Activated T-cell treated with anti-CD3 and anti-CD28 coated beads, Interleukin-2, amount 50 U/mL, for 1 hour (primary cell): Measurements from ENCODE around the gene COL25A1.

ENCODE experiments used
- DNase-seq: peaks from one replicate; pipeline ENCODE4 v3.0.0-alpha.2; 2020

The COL25A1 gene

DNA sequence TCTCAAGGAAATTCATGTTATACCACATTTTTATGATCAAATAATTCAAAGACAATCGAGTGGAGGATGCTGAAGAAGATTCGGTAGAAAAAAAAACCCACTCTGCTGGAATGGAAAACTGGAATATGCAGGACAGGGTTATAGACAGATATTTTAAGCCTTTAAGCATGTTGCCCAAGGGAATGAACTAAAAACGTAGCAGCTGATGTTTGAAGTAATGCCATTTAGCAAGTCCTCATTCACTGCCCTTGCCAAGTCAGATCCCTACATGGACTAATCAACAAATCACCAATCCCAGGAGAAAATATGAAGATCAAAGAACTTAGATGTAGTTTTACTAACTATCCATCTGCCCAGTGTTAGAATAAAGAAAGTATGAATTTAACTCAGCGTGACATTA lies 464.0 kb downstream of the COL25A1 start:
- DNase-seq: no peak

DNA sequence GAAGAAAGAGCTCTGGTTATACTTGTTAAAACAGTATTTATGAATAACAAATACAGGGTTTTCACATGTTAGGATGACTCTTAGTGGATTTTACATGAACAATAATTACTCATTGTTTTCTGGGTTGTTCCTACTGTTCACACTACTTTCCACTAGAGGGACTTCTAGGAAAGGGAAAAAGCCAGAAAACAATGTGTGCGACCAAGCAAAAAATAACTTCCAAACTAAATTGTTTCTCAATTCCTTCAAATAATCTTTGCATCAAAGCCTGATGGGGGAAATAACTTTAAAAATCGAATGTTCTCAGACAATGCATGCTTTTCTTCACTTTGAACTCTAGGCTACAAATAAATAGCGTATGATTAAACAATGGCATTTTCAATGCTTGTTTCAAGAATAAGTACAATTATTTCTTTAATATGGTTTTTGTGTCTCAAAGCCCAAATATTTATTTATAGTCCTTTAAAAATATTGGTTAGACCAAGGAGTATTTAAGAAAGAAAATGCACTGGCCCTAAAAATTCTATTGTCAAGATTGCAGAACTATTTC lies 467.5 kb downstream of the COL25A1 start:
- DNase-seq: no peak

DNA sequence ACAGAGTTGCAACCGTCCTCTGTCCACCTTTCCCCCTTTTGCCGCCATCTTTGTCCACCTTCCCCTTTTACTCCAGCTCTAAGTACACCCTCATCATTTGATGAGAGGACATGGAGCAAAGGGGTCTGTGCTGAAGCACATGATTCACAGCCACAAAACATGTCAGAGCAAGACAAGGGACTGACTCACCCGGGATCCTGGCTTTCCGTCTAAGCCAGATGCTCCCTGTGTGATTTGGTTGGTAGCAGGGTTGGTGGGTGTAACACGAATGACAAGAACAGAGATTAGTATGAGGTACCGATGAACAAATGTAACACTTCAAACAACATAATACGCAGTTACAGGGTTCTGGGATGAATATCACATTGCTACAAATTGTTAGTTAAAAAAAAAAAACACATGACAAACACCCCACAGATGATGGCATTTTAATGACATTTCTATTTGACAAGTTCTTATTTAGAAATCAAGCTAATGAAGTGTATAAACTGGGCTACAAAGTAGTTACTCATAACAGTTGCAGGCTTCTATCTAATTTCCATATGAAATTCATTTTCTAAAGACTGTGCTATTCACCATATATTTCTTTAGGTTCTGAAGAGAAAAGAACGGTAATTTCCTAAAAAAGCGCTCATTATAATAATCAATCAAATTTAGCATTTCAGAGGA lies 468.2 kb downstream of the COL25A1 start:
- DNase-seq: no peak

DNA sequence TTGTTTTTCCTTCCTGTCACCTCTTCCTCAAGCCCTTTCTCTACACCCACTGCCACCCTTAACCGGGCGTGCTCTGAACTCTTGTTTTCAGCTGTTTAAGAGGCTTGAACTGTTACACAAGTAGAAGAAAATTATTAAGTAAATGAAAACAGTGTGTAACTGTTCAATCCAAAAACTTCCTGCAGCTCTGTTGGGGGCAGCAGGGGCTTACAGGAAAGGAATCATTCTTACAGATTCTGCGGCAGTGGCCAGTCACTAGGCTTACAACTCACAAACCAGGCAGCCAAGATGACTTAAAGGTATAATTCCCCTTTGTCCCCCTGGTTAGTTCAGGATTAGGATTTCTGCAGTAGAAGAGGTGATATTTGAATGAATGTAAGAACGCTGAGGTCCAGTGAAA lies 469.4 kb downstream of the COL25A1 start:
- DNase-seq: no peak

DNA sequence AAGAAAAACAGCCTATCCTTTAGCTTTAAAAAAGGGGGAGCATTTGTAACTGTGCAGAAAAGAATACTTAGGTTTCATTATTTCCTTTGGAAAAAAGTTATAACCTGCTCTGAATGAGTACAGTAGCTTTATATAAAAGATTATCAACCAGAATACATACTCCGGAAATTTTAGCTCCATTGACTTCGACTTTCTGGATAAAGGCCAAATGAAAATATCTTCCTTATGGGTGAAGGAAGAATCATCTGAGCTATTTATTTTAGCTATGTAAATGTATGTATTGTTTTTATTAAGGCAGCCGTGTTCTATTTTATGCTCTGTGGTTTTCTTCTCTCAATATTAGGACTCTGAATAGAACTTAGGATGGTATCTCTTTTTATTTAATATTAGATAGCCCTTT lies 470.6 kb downstream of the COL25A1 start:
- DNase-seq: no peak

DNA sequence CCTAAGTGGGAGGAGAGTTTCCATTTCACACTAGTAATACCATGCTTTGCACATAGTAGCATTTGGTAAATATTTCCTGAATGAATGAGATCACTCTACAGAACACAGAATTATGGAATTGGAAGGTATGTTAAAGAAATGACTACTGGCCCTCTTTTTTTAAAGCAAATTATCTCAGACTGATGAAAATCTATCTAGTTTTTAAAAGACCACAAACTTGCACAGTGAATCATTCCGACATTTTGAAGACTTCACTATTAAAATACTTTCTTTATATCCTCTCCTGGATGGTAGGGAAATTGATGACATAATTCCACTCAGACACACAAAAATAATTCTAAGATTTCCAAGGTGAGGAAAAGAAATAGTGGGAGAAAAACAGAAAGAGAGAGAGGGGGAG lies 471.2 kb downstream of the COL25A1 start:
- no peak for DNase-seq

DNA sequence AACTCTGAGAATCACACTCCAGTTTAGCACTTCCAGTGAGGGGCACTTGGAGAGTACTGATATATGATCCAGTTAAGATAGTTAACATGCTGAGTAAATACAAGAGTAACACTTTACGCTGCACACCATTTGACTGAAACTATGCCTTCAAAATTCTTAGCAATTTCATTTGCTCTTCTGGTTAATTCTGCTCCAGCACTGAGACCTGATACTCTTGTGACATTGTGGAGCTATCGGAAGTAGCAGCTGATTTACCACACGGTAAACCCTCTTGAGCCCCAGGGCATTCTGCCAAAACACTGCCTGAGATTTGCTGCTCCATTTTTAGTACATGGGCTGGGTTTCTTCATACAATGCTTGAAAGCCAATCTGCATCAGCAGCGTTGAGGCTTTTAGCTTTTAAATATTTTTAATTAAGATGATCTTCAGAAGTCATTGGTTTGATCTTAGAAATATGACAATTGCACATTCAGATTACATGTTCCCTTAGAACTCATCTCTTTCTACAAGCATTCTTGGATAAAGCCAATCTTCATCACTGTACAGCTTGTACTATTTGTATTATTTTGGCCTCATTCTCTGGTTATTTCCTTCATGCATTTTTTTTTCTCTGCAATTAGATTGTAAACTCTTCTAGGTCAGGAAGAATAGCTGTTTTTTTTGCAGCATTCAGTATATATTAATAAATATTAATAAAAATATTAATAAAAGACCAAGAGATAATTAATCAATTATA lies 471.8 kb downstream of the COL25A1 start:
- no peak for DNase-seq

DNA sequence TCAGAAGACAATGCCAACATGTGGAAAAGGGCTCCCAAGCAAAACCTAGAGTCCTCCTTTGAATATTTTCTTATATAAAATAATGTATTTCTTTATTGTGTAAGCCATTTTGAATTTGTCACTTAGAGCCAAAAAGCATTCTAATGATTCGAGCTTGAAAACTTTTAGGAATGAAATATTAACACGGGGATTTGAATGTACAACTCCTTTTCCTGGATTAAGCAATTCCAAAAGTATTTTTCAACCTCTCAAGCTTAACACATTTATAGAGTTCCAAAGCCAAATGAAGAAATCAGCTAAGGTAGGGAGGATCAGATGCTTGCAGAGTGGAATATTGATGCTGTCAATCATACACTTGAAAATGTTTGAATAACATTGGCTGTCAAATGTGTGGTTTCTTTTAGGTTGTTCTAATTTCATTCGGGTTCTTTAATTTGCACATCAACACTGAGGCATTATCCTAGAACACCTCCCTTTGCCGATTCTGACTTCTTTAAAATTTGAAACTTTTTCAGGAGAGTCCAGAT lies 472.4 kb downstream of the COL25A1 start:
- DNase-seq: no peak

DNA sequence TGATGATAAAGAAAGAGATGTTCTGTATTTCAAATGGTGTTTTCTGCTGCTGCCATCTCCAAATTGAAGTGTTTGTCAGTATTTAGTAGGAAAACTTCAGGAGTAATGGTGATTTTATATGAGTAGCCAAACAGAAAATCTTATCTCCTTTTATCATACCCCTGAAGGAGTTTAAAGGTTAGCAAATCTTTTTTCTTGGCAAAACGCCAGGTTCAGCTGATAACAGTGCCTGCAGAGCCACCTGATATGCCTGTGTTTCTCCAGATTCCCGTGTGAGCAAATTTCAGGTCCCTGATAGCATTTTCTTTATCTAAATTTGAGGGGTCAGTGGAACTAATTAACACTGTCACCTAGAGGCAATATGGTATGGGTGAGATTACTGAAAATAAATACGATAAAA lies 473.8 kb downstream of the COL25A1 start:
- no peak for DNase-seq

DNA sequence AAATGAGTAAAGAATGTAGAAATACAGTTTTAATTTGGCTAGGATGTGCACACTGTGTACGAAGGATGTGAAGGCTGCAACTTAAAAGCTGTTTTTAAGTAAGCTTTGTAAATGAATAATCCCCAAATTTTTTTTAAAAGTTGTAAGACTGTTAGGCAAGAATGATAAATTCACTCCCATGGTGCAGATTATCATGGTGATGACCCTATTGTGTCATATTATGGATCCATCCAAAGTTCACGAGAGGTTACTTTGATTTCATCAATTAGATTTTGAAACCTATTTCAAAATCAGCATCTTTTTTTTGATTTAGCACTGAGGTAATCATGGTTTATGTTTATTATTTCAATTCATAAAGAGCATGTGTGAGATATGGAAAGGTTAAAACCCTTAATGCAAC lies 476.7 kb downstream of the COL25A1 start:
- no peak for DNase-seq

DNA sequence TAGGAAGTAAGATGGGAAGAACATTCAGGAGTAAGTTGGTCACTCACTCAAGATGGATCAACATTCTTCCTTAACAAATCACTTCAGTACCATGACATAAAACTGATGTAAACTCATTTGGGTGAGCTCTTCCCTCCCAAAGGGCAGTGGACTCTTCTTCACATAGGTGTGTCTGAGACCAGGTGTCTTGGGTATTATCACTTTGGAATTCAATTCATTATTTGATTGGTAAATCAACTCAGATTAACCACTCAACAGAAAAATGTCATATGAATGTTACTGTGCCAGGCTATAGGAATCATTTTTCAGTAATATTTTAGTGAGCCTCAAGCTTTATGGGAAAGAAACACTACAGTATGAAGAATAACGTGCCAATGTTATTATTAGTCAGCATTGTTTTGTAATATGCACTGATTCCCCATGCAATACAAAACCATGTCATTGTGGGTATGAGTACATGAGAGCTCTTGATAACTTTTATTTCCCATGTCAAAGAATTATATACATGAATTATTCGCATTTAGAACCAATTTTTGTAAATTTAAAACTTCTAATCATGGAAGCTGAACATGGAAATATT lies 481.0 kb downstream of the COL25A1 start:
- no peak for DNase-seq

DNA sequence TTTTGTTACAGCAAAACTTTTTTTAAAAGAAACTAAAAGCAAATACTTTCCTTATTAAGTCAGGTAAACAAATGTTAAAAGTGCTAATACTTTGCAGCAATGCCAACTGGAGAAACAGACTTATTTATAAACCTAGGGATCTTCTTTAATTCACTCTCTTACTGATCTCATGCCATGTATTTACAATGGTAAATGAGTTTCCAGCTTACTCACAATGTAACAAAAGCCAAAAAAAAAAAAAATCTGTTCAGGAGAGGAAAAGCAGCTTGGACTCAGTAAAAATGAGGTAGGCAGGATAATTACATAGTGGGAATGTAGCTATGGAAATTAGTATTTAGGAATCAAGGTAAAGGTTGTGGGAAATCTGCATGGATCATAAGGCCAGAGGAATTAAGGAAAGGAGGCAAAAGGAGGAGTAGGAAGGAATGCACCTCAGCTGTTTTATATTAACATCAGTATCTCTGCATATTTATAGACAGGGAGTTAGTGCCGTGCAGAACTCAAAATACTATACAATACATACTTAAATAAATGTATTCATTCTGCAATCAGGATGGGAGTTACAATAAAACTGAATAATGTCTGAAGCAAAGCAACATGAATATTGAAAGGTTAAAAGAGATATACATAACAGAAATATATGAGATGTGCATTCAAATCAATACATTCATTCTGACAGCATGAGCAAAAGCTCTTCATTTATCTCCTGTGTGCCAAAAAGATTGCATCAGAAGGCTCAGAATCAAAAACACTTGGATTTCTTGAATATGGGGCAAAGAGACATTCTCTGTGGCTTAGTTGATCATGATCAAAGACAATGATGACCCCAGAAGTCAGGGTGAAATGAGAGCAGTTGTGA lies 481.7 kb downstream of the COL25A1 start:
- DNase-seq: no peak

DNA sequence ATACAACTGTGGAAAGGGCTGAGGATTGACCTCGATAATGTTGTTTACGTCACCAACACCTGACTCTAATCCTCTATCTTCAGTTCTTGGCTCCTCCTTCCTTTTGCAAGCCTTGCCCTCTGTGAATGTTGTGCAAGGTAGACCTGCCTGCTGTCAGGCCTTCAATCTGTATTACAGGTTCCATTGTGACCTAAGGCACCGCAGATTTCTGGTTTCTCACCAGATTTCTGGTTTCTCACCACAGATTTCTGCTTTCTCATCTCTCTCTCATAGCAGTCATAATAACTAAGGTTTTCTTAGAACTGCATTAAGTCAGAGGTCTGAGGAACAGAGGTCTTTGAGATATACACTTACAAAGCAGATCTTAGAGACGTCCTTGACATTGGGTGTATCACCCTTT lies 488.1 kb downstream of the COL25A1 start:
- DNase-seq: no peak

DNA sequence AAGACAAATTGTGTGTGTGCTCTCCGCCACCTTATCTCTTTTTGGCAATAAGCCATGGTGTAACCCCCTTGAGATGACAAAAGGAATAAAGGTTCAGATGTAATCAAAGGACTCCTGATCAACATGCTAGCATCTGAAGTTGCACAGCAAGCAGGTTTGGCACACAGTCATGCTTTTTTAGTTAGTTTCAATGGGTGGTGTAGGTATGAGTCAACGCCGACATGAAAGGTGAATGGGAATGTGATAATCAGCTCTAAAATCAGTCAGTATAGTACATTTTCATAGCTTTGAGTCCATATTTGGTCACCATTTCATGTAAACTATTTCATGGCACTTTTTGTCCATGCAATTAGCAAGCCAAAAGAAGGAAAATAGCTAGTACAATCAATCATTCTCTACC lies 489.2 kb downstream of the COL25A1 start:
- no peak for DNase-seq

DNA sequence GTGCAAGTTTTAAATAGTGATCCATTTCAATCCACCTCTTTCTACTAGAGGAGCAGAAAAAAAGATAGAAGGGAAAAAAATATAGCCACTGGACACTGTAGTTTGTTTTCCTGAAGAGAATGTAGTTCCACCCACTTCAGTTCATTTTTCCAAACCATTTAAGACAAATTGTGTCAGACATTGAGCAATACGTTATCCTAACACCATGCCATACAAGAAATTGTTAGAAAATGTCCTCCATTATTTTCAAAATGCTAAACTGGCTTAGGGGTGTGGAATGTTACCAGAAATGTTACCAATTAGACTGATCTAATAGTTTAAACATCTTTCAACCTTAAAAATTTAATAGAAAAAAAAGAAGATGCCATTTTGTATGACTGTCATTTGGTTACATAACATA lies 491.0 kb downstream of the COL25A1 start:
- DNase-seq: no peak

DNA sequence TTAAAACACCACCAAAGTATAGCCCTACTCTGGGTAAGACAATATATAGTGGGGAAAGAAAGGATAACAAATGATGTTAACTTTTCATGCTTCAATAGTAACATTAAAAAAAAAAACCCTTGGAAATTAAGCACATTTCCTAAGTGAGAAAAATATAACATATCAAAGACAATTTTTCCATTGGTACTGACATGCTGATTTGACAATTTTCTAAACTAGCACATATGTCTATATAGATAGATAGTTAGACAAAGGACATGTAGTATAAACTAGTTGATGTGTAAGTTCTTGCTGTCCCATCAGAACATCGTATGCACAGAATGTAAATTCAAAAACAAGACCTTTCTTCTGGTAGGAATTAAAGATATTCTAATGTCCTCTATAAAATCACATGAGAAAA lies 492.4 kb downstream of the COL25A1 start:
- DNase-seq: no peak

DNA sequence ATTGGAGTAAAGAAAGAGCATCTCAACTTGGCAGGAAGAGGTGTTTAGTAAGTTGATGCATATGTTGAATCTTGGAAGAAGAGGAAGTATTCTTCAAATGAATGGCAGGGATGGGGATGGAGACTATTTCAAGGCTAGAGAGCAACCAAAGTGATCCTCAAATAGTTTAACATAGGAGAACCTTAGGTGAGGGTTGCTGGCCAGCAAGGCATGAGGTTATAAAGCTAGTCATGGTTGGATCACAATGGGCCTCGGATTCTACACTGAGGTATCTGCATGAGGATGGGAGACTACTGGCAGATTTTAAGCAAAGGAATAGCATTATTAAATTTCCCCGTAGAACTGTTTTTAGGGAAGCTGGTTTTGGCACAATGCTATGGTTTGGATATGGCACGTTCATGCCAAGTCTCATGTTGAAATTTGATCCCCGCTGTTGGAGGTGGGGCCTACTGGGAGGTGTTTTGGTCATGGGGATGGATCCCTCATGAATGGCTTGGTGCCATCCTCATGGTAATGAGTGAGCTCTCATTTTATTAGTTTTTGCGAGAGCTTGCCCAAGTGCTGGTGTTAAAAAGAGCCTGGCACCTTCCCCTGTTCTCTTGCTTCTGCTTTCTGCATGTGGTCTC lies 497.7 kb downstream of the COL25A1 start:
- no peak for DNase-seq

DNA sequence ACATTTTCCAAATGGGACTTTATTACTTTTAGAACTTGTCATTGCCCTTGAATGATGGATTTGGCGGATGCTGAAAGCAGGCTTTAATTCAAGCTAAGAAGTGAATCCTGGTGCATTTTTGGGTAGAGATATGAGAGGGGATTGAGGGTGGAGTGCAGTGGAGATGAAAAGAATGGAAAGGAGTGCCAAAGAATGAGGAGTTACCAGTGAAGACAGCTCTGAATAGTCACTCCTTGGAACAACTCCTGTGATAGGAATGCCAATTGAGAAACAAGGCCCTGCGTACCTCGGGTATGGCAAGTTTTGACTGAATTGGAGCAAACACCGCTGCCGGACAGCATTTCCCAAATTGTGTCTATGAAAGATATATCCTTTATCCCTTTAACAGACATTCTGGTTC lies 503.2 kb downstream of the COL25A1 start:
- no peak for DNase-seq

DNA sequence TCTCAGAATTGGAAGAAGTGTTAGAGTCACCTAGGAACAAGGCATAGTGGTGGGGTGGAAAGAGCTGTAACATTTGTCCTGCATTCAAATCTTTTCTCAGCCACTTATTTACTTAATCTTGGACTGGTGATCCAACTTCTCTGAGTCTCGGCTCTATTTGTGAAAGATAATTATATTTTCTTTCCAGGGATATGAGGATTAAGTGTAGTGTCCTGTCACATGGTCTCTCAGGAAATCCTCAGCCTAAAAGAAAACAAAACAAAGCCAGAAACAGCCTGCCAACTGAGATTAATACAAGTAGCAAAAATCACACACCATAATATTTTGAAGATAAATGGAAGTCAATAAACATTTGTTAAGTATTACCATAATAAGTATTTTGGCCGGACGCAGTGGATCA lies 506.3 kb downstream of the COL25A1 start:
- DNase-seq: no peak

DNA sequence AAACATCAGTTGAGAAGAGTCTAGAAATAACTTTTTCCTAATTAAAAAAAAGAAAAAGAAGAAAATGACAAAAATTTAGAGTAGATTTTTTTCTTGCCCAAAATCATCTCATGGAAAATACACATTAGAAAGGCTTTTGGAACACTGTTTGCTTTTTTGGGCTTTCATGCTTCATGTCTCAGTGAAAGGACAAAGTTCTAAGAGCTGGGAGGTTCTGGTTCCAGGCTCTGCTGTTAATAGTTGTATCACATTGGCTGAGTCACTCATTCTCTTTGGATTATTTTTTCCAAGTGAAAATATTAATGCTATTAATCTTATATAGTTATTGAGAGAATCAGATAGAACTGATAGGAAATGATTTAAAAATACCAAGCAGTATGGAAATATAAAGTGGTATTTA lies 506.7 kb downstream of the COL25A1 start:
- DNase-seq: no peak

DNA sequence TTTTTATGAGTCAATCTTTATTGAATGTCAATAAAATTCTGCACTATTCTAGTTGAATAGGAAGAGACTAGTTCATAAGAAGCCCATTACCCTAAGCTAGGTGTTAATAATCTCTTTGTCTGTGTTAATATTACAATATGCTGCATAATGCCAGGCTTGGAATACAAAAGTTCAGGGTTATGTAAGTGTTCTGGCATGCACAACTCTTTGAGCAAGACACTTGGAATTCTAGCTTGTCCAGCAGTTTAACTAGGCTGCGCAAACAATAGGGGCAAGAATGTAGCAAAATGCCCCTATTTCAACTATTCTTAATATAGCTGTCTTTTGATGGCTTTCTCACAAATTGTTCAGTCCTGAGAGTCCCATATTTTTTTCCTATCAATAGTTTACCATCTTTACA lies 508.3 kb downstream of the COL25A1 start:
- DNase-seq: no peak

DNA sequence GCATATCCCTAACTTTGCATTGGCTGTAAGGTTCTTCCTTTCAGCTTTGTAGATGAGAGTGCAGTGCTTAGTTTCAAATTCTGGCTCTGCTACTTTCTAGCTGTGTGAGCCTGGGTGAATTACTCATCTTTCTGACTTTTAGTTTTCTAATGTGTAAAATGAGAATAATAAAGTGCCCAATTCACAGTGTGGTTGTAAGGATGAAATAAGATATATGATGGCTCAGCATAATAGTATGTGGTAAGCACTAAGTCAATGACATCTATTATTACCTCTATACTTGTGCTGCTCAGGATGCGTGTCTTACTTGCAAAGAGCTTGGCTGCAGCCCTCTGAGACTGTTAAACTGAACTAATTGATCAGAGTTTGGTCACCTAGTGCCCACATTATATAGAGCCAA lies 509.0 kb downstream of the COL25A1 start:
- DNase-seq: no peak

DNA sequence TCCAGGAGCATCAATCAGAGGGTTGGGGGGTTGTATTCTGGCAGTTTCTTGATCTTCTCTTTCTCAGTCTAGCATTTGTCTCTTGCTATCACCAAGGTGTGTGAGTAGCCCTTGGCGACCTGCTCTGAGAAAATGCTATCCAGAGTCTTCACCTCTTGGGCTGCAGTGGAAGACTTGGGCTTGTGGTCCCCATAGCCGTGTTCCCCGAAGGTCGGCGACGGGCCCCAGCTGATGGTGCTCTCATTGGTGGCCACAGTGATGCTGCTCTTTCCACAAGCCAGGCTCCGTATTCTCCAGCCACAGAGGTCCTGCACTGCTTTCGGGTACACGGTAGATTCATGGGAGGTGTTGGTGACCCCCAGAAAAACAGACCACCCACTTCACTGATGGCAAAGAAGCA lies 513.7 kb downstream of the COL25A1 start:
- DNase-seq: no peak
